Left lung (tissue), 10 donors: ENCODE measurements around the gene SAMD1. TPM values are rescaled to one million over a fixed set of nuclear protein-coding genes. Genes with fewer than 3 reads are reported as not detected.
"Not testable (repeated sequence)": the region's sequence is repeated elsewhere in the genome, so short reads cannot be mapped to it uniquely, and the experiment has no call there.

Source experiments
- ATAC-seq: fragments of 200-7000 bp; cut with Tn5 transposase; one replicate; pipeline ENCODE4 v1.9.1; 2020; ENCODE audit warnings: moderate library complexity
- DNase-seq, 4 donors: peaks; one replicate each; pipeline ENCODE4 v3.0.0-alpha.2; 2013 to 2020
- H3K27ac ChIP-seq, 2 donors: fragments of 200-600 bp; sonication (generic) in 1 of 2; one replicate each; pipeline versions ENCODE4 v1.5.0 to v1.8.0; 2020 to 2021
- H3K27me3 ChIP-seq, 2 donors: fragments of 200-600 bp; sonication (generic) in 1 of 2; one replicate each; pipeline versions ENCODE4 v1.5.0 to v1.8.0; 2020 to 2021
- H3K36me3 ChIP-seq, 2 donors: fragments of 200-600 bp; sonication (generic) in 1 of 2; one replicate each; pipeline versions ENCODE4 v1.5.0 to v1.8.0; 2020 to 2021
- H3K4me1 ChIP-seq, 2 donors: fragments of 200-600 bp; one replicate each; pipeline ENCODE4 v1.8.0; 2021
- H3K4me3 ChIP-seq, 2 donors: fragments of 200-600 bp; sonication (generic) in 1 of 2; one replicate each; pipeline versions ENCODE4 v1.5.0 to v1.8.0; 2020 to 2021; ENCODE audit warnings: mild to moderate bottlenecking in 1 of 2
- H3K9me3 ChIP-seq, 2 donors: fragments of 200-600 bp; sonication (generic) in 1 of 2; one replicate each; pipeline versions ENCODE4 v1.5.0 to v1.8.0; 2020 to 2021
- CTCF ChIP-seq, 2 donors: fragments of 200-600 bp; sonication (generic) in 1 of 2; IDR thresholded peaks; one replicate each; pipeline versions ENCODE4 v1.5.0 to v1.8.0; 2021; ENCODE audit warnings: antibody characterized with exemption in 2 of 2
- intact Hi-C, 2 donors: fragments of 100-400 bp; cut with DNase I; formaldehyde crosslinking; loops; one replicate each; pipeline versions ENCODE4 v1.11.2 to v1.14.2; 2022
- polyA plus RNA-seq, 6 donors: library from polyadenylated mRNA; unstranded; fragments of 120-200 nt; gene quantifications; one replicate each; pipeline ENCODE4 v1.2.1, GENCODE V29; 2013; ENCODE audit not compliant: insufficient read length in 6 of 6
- total RNA-seq, 2 donors: library from RNA; stranded (reverse); fragmentation: NEBNext Ultra II Directional; extraction: Animal tissue kit (Norgen Biotek cat#: 25700); gene quantifications; one replicate each; pipeline ENCODE4 v1.2.1, GENCODE V29; 2021
- donor health status: DM: no; HTN: yes; CAD: no.
- donor health status: DM: no; HTN: no; CAD: no.

SAMD1 gene
- total and polyA plus RNA-seq, 8 donors = 37.8 to 56.9 (median 49.0) TPM

GRCh38 chr19:14048443-14049153 lies 42.0 kb downstream of the SAMD1 start:
- peak; percentile 93 for ATAC-seq

GRCh38 chr19:14047866-14048265 lies 42.7 kb downstream of the SAMD1 start:
- H3K4me3 ChIP-seq, intact Hi-C loops, H3K27me3 ChIP-seq, H3K27ac ChIP-seq, ATAC-seq, DNase-seq, H3K4me1 ChIP-seq, H3K9me3 ChIP-seq: not testable (repeated sequence)
- H3K36me3 ChIP-seq = peaks cover 0 to 61% of the 10 kb centered on the region in 2 donors

More at GRCh38 chr19:14048443-14049153, 42.0 kb downstream of the SAMD1 start:
- Histone ChIP-seq H3K4me1 (no peaks in the 10 kb centered on the region), H3K36me3 (peaks cover 0 to 67% of the 10 kb centered on the region in 2 donors), H3K9me3 (no peaks in the 10 kb centered on the region), H3K4me3 (no peak overlapping the region), H3K27ac (no peak overlapping the region), H3K27me3 (no peaks in the 10 kb centered on the region)
- peak in 1 of 4 donors; percentile 87 for DNase-seq
- peak; percentile 85 to 92 for TF ChIP-seq CTCF (IDR thresholded peaks at IDR 0.05)
- intact Hi-C loops = no loop called here

DNA sequence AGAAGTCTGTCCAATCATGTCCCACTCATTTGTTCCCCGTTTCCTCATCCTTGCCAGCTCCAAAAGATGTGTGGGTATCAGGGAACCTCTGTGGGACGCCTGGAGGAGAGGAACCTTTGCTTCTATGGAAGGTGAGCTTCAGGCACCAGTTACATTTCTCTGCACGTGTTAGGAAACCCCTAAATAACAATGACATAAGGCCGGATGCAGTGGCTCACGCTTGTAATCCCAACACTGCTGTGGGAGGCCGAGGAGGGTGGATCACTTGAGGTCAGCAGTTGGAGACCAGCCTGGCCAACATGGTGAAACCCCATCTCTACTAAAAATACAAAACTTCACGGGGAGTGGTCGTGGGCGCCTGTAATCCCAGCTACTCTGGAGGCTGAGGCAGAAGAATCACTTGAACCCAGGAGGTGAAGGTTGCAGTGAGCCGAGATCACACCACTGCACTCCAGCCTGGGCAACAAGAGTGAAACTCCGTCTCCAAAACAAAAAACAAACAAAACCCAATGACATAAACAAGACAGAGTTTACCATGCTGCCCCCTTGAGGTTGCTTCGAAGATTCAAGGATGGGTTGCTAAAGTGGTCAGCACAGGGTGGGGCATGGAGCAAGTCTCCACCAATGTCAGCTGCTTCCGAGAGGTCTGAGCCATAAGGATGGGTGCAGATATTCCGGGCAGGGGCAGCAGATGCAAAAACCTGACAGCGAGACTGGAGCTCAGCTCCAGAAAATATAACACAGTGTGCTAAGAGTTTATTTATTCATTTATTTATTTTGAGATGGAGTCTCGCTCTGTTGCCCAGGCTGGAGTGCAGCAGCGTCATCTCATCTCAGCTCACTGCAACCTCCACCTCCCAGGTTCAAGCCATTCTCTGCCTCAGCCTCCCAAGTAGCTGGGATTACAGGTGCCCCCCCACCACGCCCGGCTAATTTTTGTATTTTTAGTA lies 47.6 kb downstream of the SAMD1 start:
- intact Hi-C loops, H3K27me3 ChIP-seq, H3K4me3 ChIP-seq, H3K4me1 ChIP-seq, H3K9me3 ChIP-seq: not testable (repeated sequence)
- peak in 1 of 4 donors; percentile 73 for DNase-seq
- peak; percentile 26 to 63 for TF ChIP-seq CTCF (IDR thresholded peaks at IDR 0.05)
- peak overlapping the region in 1 of 2 donors; percentile 24 for H3K27ac ChIP-seq
- peak; percentile 84 for ATAC-seq
- peaks cover 0 to 55% of the 10 kb centered on the region in 2 donors for H3K36me3 ChIP-seq

DNA sequence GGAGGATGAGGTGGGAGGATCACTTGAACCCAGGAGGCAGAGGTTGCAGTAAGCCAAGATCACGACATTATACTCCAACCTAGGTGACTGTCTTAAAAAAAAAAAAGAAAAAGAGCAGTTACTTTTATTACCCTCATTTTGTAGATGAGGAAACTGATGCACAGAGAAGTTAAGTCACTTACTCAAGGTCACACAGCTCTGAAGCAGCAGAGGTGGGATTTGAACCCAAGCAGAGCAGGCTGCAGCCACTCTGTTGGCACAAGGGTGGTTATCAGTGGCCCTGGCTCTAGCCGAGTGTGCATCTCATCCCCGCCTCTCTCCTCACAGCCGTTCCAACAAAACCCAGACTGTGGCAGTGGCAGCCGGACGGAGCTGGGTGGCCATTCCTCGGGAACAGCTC lies 51.4 kb downstream of the SAMD1 start:
- Histone ChIP-seq H3K27ac (no peak overlapping the region), H3K9me3 (no peaks in the 10 kb centered on the region), H3K27me3 (no peaks in the 10 kb centered on the region), H3K4me1 (peaks cover 0 to 10% of the 10 kb centered on the region in 2 donors), H3K4me3 (no peak overlapping the region), H3K36me3 (peaks cover 0 to 37% of the 10 kb centered on the region in 2 donors)
- no peak for DNase-seq
- no peak for ATAC-seq
- TF ChIP-seq CTCF (IDR thresholded peaks at IDR 0.05) = no peak
- intact Hi-C loops = loop anchor here in 1 of 2 donors (10.0 kb wide), 1 partner anchor 154 kb away; no protein-coding TSS in a partner anchor

Other genes with a start within 250 kb of the SAMD1 start
- gene NANOS3, start 213.6 kb downstream of the SAMD1 start, total RNA-seq = 1 to 10 TPM in 1 of 2 donors, under 1 TPM in 1; 0.89 to 1.8 TPM
- 1 to 10 TPM; 1.3 to 3.1 (median 2.1) TPM for gene NANOS3, start 213.6 kb downstream of the SAMD1 start, polyA plus RNA-seq
- 1 to 10 TPM; 3.7 to 4.2 TPM for gene BRME1, start 184.6 kb downstream of the SAMD1 start, total RNA-seq
- gene BRME1, start 184.6 kb downstream of the SAMD1 start, polyA plus RNA-seq = 1 to 10 TPM; 6.4 to 7.8 (median 7.3) TPM
- 10 to 100 TPM; 30.8 to 33.7 TPM for gene CC2D1A, start 184.6 kb downstream of the SAMD1 start, total RNA-seq
- gene CC2D1A, start 184.6 kb downstream of the SAMD1 start, polyA plus RNA-seq = 10 to 100 TPM; 25.0 to 34.3 (median 29.4) TPM
- 10 to 100 TPM in 1 of 2 donors, 1 to 10 TPM in 1; 1.3 to 17.9 TPM for gene PODNL1, start 152.3 kb downstream of the SAMD1 start, total RNA-seq
- gene PODNL1, start 152.3 kb downstream of the SAMD1 start, polyA plus RNA-seq = 1 to 10 TPM; 1.4 to 2.7 (median 1.7) TPM
- gene DCAF15, start 138.2 kb downstream of the SAMD1 start, total RNA-seq = 10 to 100 TPM; 20.2 to 32.5 TPM
- gene DCAF15, start 138.2 kb downstream of the SAMD1 start, polyA plus RNA-seq = 10 to 100 TPM; 24.5 to 33.7 (median 29.3) TPM
- 10 to 100 TPM; 16.3 to 17.4 TPM for gene RFX1, start 84.4 kb downstream of the SAMD1 start, total RNA-seq
- gene RFX1, start 84.4 kb downstream of the SAMD1 start, polyA plus RNA-seq = 10 to 100 TPM in 4 of 6 donors, 1 to 10 TPM in 2; 9.1 to 13.9 (median 12.1) TPM
- not detected for gene RLN3, start 62.6 kb downstream of the SAMD1 start, total RNA-seq
- gene RLN3, start 62.6 kb downstream of the SAMD1 start, polyA plus RNA-seq = not detected
- 10 to 100 TPM; 14.0 to 17.4 TPM for gene IL27RA, start 59.0 kb downstream of the SAMD1 start, total RNA-seq
- gene IL27RA, start 59.0 kb downstream of the SAMD1 start, polyA plus RNA-seq = 10 to 100 TPM in 1 of 6 donors, 1 to 10 TPM in 5; 6.7 to 11.1 (median 8.0) TPM
- 1 to 10 TPM; 6.0 to 8.7 TPM for gene PALM3, start 28.7 kb downstream of the SAMD1 start, total RNA-seq
- gene PALM3, start 28.7 kb downstream of the SAMD1 start, polyA plus RNA-seq = 10 to 100 TPM; 12.7 to 26.6 (median 19.0) TPM
- 10 to 100 TPM in 1 of 2 donors, 1 to 10 TPM in 1; 6.3 to 10.8 TPM for gene MISP3, start 18.0 kb downstream of the SAMD1 start, total RNA-seq
- 1 to 10 TPM; 1.9 to 3.2 (median 2.4) TPM for gene MISP3, start 18.0 kb downstream of the SAMD1 start, polyA plus RNA-seq
- not detected for gene C19orf67, start 5.0 kb downstream of the SAMD1 start, total RNA-seq
- gene C19orf67, start 5.0 kb downstream of the SAMD1 start, polyA plus RNA-seq = under 1 TPM in 3 of 6 donors, not detected in 3; 0.16 to 0.21 (median 0.19) TPM
- gene PRKACA, start 27.0 kb upstream of the SAMD1 start, total RNA-seq = 100 to 1,000 TPM in 1 of 2 donors, 10 to 100 TPM in 1; 81.5 to 118 TPM
- 100 to 1,000 TPM in 2 of 6 donors, 10 to 100 TPM in 4; 83.3 to 115 (median 93.7) TPM for gene PRKACA, start 27.0 kb upstream of the SAMD1 start, polyA plus RNA-seq
- gene ASF1B, start 45.8 kb upstream of the SAMD1 start, total RNA-seq = 10 to 100 TPM; 10.5 to 11.4 TPM
- 10 to 100 TPM; 15.6 to 29.1 (median 17.4) TPM for gene ASF1B, start 45.8 kb upstream of the SAMD1 start, polyA plus RNA-seq
- gene ADGRL1, start 115.4 kb upstream of the SAMD1 start, total RNA-seq = 10 to 100 TPM; 26.4 to 26.7 TPM
- gene ADGRL1, start 115.4 kb upstream of the SAMD1 start, polyA plus RNA-seq = 10 to 100 TPM; 30.1 to 53.5 (median 36.8) TPM